COLO829 (cell line): ENCODE data around the gene MPP3.
A peak's percentile ranks its signal among the peaks of the same experiment; 100 is the strongest.
"Not testable (repeated sequence)": the region's sequence is repeated elsewhere in the genome, so short reads cannot be mapped to it uniquely, and the experiment has no call there.

Source experiments
- DNase-seq: peaks from one replicate; pipeline ENCODE4 v3.0.0; 2012; ENCODE audit warnings: low spot score

MPP3 gene

GRCh38 chr17:43861960-43862359 lies 29.0 kb upstream of the MPP3 start:
- no peak for DNase-seq

DNA sequence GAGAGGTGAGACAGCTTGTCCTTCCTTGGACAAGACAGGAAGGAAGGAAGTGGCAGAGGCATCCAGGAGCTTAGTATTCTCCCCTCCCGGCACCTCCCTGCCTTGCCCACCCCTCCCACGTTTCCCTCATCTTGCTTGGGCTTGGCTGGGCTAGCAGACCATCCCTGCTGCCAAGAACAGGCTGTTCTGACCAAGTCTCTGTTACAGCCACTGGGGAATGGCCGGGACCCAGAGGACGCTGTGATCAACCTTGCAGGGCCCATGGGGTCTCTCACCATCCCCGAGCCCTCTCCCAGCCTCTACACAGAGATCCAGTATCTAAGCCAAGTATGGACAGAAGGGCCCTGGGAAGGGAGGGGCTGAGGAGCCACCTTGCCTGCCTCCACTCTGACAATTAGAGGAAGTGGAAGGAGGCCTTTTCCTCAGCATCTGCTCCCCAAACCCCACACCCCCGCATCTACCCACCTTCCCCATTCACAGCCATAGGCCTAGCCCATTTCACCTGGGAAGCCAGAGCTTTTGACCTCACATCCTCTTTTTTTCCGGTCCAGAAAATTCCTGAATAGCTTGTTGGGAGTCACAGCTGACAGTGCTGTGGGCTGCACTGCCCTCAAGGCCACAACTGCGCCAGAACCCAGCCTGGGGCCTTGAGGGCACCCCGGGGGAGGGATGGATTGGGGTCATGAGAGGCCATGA lies 28.1 kb upstream of the MPP3 start:
- DNase-seq = no peak

GRCh38 chr17:43860077-43860725 lies 27.3 kb upstream of the MPP3 start:
- no peak for DNase-seq

DNA sequence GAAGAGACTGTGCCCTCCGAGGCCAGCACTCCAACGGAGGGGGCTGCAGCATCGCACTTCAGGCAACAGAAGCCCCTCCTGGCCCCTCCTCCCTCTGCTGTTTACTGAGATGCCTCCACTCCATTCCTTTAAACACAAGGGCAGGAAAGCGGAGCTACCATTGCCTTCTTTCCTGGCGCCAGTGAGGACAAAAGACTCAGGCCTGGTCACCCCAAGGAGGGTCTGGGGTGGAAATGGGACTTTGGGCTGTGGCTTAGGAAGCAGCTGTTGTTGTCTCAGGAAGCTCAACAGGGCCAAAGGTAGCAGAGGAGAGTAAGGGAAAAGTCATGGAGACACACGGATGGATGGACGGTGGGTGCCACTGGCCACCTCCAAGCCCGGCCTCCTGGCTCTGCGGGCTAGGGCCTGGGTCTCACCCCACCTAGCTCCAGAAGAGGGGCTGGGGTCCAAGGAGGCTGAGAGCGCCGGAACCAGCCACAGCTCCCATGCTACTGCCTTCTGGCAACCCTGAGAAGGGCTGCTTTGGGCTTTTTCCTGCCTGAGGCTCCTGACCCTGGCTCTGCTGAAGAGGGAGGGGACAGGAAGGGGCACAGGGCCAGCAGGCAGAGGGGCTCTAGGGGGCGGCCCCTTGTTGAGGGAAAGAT lies 25.1 kb upstream of the MPP3 start:
- DNase-seq = no peak

DNA sequence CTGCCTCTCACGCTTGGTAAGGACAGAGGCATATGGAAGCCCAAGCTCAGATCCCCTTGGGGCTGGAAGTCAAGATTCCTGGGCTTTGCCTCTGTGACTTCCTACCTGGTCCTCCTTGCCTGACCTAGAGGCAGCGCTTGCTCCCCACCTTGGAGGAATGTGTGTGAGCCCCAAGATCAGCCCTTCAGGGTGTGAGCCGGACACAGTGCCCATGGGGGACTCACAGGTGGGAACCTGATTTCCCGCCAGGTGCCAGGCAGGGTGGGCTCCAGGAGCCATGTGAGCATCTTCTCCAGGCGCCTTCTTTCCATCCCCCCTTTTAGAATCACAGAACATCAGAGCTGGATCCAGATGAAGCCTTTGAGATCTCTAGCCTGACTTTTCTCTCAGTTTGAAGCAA lies 24.2 kb upstream of the MPP3 start:
- no peak for DNase-seq

DNA sequence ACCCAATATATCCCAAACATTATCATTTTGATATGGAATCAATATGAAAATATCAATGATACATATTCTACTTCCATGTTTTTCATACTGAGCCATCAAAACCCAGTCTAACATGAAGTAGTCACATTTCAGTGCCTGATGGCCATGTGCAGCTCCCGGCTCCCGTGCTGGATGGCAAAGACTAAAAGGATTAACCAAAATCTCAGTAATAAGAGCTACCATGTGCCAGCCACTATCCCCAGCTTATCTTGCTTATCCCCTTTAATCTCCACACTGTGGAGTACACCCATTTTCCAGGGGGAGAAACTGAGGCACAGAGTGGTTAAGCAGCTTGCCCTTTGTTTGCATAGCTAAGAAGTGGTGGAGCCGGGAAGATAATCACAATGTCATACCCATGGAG lies 23.2 kb upstream of the MPP3 start:
- DNase-seq = no peak

- DNase-seq = no peak
Observed at GRCh38 chr17:43855061-43855460, 22.1 kb upstream of the MPP3 start.

DNA sequence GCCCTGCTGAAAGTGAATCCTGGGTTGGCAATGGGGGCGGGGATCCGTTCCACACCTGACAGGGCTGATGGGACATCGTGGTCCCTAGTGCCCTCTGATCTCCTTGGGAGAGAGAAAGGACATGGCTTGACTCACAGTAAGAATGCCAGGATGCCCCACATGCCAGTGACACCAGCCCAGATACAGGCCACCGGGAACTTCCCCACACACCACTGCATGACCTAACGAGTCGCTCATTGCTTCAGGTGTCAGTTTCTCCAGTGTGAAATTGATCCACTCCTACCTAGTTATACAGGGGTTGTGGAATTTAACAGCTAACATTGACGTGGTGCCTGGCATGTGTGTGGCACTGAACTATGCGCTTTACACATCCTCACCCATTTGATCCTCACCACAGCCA lies 21.6 kb upstream of the MPP3 start:
- no peak for DNase-seq

DNA sequence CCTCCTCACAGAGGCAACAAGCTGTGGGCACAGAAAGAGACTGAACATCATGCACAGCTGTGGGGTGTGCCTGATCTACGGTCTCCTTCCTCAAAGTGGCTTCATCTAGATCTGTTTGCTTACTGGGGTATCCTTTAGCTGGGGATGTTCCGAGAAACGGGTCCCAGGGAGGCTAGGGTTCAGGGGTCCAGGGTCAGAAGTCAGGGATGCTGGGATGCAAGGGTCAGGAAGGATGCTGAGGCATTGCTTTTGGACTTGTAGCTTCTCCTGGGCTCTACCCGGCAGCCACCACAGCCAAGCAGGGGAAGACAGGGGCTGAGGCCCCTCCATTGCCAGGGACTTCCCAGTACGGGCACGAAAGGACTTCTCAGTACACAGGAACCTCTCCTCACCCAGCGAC lies 20.6 kb upstream of the MPP3 start:
- no peak for DNase-seq

GRCh38 chr17:43852571-43852970 lies 19.6 kb upstream of the MPP3 start:
- DNase-seq = no peak

GRCh38 chr17:43849116-43849515 lies 16.2 kb upstream of the MPP3 start:
- no peak for DNase-seq

GRCh38 chr17:43848601-43849000 lies 15.7 kb upstream of the MPP3 start:
- no peak for DNase-seq

DNA sequence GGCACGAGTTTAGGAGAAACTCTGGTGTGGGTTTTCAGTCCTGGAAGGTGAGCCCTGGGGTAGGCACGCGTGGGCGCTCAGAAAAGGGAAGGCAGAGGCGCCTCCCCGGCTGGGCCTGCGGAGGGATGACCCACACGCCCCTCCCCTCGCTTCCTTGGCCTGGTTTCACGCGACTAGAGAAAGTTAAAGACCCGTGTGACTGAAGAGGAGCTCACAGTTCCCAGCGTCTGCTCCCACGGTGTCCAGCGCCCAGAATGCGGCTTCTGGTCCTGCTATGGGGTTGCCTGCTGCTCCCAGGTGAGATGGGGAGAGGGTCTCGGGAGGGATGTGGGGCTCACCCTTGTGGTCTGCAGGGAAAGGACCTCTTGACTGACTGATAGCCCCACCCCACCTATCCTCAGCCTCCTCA lies 14.0 kb upstream of the MPP3 start, which contains the start of gene CD300LG:
CD300LG (plus strand) TSS at position 214 of the 409 bp plus-strand sequence; CDS start at position 255, 41 bp downstream.
- DNase-seq = no peak

- peak; percentile 77 for DNase-seq
Observed at GRCh38 chr17:43846221-43846712, 13.3 kb upstream of the MPP3 start.

DNA sequence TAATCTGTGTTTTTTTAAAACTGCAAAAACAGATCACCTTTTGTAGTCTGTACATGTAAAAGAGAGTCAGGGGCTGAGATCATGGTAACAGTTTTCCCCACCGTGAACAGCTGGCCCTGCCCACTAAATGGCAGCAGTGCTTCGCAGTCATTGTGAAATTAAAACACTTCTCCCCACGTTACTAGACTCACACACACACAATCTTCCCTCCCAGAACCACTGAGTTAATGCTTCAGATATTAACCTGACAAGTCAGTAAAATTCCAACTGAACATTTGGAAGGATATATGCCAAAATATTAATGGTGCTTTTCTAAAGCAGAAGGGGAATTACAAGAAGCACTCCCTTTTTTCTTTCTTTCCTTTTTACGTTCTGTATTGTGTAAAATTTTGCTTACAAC lies 12.8 kb upstream of the MPP3 start:
- DNase-seq = no peak

GRCh38 chr17:43844241-43844640 lies 11.3 kb upstream of the MPP3 start:
- no peak for DNase-seq

- DNase-seq = no peak
Observed at GRCh38 chr17:43842975-43843325, 10.0 kb upstream of the MPP3 start.

DNA sequence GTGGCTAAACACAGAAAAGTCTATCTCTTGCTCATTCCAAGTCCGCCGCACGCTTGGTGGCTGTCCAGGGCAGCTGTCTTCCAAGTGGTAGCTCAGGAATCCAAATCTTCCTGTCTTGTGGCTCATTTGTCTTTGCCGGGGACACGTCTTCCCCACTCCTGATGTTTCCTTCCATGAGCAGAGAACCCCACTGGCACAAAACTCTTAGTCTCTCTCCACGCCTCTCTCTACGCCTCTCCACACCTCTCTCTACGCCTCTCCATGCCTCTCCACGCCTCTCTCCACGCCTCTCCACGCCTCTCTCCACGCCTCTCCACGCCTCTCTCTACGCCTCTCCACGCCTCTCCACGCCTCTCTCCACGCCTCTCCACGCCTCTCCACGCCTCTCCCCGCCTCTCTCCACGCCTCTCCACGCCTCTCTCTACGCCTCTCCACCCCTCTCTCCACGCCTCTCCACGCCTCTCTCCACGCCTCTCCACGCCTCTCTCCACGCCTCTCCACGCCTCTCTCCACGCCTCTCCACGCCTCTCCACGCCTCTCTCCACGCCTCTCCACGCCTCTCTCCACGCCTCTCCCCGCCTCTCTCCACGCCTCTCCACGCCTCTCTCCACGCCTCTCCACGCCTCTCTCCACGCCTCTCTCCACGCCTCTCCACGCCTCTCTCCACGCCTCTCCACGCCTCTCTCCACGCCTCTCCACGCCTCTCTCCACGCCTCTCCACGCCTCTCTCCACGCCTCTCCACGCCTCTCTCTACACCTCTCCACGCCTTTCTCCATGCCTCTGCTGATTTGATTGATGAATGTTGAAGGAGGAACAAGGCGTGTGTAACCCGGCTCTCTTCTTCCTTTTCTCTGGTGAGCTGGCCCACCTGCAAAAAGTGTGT lies 9.4 kb upstream of the MPP3 start:
- not testable (repeated sequence) for DNase-seq

- no peak for DNase-seq
Observed at GRCh38 chr17:43841282-43841681, 8.3 kb upstream of the MPP3 start.

DNA sequence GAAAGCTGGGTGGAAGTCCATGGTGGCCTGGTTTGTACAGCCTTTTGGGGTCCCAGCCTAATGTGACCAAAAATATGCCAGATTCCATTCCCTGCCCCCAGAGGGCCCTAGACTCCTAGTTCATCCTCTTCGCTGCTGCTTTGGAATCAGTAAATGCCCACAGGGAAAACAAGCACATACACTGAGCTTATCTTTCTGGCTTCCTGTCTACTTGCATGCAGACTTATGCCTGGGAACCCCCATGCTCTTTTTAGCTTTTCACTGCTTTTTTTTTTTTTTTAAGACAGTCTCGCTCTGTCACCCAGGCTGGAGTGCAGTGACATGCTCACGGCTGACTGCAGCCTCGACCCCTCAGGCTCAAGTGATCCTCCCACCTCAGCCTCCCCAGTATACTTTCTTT lies 7.9 kb upstream of the MPP3 start:
- peak; percentile 41 for DNase-seq

- DNase-seq = no peak
Observed at GRCh38 chr17:43839670-43840108, 6.7 kb upstream of the MPP3 start.

- no peak for DNase-seq
Observed at GRCh38 chr17:43834106-43834505, 1.2 kb upstream of the MPP3 start.
